Pulmonary artery endothelial cell (primary cell): ENCODE results near the gene CHRD. TPM values are rescaled to one million over a fixed set of nuclear protein-coding genes. Genes with fewer than 3 reads are reported as not detected.
A peak's percentile ranks its signal among the peaks of the same experiment; 100 is the strongest.

ENCODE experiments used
- DNase-seq: peaks from one replicate; pipeline ENCODE4 v3.0.0-alpha.2; 2011; ENCODE audit warnings: low read depth, low spot score
- total RNA-seq: library from RNA; depleted of rRNA; stranded (reverse); fragments of >200 nt; gene quantifications from 2 replicates; pipeline ENCODE4 v1.2.3, GENCODE V29; 2014

The CHRD gene
- total RNA-seq, 1 donor from 2014 or later = 0.20 TPM

DNA sequence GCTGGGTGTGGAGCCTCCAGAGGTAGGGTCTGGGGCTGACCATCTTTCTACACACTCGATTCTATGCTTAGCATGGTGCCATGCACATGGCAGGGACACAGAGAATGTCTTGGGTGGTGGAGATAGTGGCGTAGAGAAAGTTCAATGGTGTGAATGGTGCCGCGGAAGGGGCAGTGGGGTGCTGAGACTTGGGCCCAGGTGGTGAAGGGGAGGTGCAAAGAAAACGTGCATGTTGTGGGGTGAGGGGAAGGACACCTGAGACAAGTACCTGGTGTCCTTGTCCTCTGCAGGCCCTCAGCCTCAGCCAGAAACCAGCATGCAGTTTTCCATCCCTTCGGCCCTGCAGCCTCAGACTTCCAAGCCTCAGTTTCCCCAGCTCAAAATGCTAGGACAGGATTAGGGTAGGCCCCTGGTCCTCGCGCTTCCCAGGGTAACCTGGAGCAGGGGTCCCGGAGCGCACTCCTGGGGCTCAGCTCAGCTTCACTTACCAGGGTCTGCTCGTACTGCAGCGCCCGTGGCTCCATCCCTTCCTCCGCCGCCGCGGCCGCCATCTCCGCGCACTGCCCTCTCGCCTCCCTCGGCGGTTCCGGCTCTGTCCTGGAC, 18.8 kb upstream of the CHRD start:
- DNase-seq = no peak

- no peak for DNase-seq
Measured at GRCh38 chr3:184361532-184361931, 18.3 kb upstream of the CHRD start, which contains the start of the genes CLCN2 and POLR2H. CLCN2 (minus strand) TSS chr3:184361605; CDS start chr3:184361479, 126 bp downstream. POLR2H (plus strand) TSS chr3:184361710; CDS start chr3:184363493, 1,783 bp downstream.

- DNase-seq = no peak
Measured at GRCh38 chr3:184361932-184362667, 17.8 kb upstream of the CHRD start.

DNA sequence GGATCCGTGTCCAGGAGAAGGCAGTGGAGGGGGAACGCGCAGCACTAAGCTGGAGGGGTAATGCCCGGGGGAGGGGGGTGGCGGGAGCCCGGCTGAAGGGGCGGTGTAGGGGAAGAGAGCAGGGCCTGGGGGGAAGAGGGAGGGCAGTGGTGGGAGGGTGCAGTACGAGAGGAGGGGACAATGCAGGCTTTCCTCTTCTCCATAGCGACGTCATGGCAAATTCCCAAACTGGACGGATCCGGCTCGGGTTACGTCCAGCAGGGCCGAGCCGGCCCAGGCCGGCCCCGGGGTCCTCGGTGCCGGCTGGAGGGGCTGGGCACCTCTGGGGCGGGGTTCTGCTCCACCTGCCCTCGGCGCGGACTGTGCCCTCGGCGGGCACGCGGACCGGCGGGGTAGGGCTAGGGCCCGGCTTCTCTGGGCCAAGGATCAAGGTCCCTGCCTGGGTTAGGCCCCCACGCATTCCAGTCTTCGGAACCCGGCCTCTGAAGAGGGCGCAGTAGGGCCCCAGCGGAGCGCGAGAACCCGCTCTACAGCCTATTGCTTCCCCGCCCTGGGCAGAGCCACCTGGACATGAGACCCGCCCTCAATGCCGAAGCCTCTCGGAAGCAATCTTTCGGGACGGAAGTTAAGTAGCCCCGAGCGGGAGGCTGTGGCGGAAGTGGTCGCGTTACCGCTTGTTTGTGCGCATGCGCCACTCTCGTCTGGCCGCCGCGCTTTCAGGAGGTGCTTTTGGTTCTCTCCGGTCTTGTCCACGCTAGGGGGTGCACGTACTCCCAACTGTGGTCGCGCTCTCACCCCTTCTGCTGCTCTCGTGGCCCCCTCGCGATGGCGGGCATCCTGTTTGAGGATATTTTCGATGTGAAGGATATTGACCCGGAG, 16.9 kb upstream of the CHRD start:
- DNase-seq = peak; percentile 80

DNA sequence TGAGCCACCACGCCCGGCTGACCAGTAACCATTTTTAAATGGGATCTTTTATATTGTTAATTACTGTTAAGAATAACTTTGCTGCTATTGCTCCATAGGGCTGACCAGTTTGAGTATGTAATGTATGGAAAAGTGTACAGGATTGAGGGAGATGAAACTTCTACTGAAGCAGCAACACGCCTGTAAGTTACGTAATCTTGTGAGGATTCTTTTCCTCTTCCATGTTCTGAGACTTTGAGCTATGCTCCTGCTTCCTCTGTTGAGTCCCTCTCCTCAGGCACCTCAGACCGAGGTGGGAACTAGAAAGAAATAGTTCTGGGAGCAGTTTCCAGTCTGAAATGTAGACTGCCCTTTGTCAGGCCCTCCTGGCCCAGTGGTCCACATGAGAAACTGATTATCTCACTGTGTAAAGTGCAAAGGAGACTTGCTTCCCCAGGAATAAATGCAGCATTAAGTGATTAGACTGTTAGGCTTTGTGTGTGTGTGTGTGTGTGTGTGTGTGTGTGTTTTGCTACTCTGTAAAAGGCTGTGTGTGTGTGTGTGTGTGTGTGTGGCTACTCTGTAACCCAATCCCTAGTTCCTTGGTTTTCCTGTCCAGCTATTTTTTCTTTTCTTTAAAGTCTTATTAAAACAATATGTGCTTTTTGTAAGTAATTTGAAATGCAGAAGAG, 13.1 kb upstream of the CHRD start:
- no peak for DNase-seq

- no peak for DNase-seq
Measured at GRCh38 chr3:184368116-184368515, 11.7 kb upstream of the CHRD start.

- DNase-seq = peak; percentile 72
Measured at GRCh38 chr3:184368586-184369183, 11.2 kb upstream of the CHRD start.

- DNase-seq = peak; percentile 78
Measured at GRCh38 chr3:184371570-184372018, 8.3 kb upstream of the CHRD start.

DNA sequence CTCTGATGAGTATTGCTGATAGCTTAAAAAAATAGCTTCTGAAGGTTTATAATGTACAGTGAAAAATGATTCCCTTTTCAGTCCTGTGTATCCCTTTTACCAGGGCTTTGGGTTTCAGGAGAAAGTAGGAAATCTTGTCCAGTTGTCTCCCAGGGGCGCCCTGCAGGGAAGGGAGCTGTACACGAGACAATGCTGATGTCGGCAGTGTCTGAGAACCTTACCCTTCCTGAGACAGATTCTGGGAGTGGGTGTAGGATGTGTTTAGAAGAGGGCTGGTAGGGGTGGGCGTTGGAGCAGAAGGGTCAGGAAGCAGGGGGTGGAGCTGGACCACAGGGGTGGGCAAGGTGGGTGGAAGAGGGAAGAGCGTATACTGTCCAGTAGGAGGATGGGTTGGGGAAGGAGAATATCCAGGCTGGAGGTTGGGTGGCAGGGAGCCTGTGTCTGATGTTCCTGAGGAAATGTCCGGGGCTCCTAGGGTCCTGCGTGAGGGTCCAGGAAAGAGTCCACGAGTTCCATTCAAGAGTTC, 7.5 kb upstream of the CHRD start:
- DNase-seq = no peak

GRCh38 chr3:184372911-184373310, 6.9 kb upstream of the CHRD start:
- DNase-seq = no peak

- DNase-seq = no peak
Measured at GRCh38 chr3:184373422-184373821, 6.4 kb upstream of the CHRD start.

DNA sequence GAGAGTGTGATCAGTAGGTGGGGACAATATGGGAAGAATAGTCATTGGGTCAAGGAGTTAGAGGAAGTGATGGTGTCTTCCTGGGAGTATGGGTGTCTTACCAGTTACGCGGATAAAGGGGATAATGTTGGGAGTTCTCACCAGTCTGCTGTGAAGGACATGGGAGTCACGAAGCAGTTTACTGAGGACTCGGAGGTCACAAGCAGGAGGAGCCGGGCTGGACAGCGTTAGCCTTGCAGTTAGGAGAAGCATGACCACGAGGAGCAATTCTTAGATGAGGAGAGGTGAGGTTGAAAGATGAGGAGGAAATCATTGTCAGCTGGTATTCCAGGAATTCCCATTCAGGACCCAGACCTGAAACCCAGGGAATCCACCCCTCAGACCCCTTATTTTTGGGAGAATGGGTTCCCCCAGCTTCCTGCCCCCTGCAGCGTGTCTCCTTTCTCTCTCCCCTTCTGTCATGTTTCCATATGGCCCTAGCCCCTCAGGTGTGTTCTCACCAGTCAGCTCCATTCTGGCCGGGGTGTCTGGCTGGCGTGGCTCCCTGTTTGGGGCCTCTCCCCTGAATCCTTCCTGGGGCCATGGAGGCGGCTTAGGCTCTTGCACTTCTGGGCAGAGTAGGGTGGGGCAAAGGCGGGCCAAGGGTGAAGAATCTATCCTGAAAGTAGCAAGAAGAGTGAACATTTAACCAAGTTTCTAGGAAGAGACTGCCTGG, 4.0 kb upstream of the CHRD start:
- no peak for DNase-seq

DNA sequence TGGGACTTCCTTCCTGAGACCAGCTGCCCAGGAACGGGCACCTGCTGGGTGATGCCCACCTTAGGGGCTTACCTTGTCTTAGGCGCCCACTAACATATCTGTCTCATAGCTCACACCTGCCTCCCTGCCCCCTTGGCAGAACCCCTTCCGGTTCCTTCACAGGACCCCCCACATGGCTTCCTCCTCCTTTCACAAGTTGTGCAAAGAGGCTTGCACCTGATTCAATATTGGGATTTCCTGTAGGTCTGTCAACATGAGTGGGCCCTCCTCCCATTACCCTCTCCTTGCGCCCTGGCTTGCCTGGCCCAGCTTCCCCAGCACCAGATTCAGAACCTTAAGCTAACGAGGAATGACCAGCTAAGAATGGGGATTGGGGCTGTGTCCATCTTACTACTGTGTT, 2.5 kb upstream of the CHRD start:
- no peak for DNase-seq

- no peak for DNase-seq
Measured at GRCh38 chr3:184377882-184378445, 1.9 kb upstream of the CHRD start, which contains the start of gene THPO. THPO (minus strand) TSS chr3:184378207; CDS start chr3:184376259, 1,948 bp downstream.

GRCh38 chr3:184378651-184379357, 1.1 kb upstream of the CHRD start:
- no peak for DNase-seq

DNA sequence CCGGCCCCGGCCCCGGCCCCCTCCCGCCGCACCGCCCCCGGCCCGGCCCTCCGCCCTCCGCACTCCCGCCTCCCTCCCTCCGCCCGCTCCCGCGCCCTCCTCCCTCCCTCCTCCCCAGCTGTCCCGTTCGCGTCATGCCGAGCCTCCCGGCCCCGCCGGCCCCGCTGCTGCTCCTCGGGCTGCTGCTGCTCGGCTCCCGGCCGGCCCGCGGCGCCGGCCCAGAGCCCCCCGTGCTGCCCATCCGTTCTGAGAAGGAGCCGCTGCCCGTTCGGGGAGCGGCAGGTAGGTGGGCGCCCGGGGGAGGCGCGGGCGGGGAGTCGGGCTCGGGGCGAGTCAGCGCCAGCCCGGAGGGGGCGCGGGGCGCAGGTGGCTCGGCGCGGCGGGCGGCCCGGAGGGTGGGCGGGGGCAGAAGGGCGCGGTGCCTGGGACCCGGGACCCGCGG, 352 bp downstream of the CHRD start:
- DNase-seq = no peak

GRCh38 chr3:184380627-184381260, 890 bp downstream of the CHRD start:
- DNase-seq = no peak
